Measurements from ENCODE around the gene COG5.
A peak's percentile ranks its signal among the peaks of the same experiment; 100 is the strongest.

Gene COG5

GRCh38 chr7:107563775-107564552 lies at the start of gene COG5, which contains the start of gene DUS4L:
COG5 (minus strand) TSS chr7:107563920; CDS start chr7:107563896, 24 bp downstream.
DUS4L (plus strand) TSS chr7:107563971; CDS start chr7:107567071, 3,100 bp downstream.
- H3K4me3 ChIP-seq (ENCODE audit: low read depth, low read length) = peak within 1 kb of the TSS; percentile 97
- TF ChIP-seq CTCF (IDR thresholded peaks at IDR 0.05; ENCODE audit: low read depth, low read length) = no peak

GRCh38 chr7:107613439-107613838 lies 49.7 kb upstream of the COG5 start:
- no peak overlapping the region for H3K4me3 ChIP-seq (ENCODE audit: low read depth, low read length)
- TF ChIP-seq CTCF (IDR thresholded peaks at IDR 0.05; ENCODE audit: low read depth, low read length) = no peak

GRCh38 chr7:107610323-107610722 lies 46.6 kb upstream of the COG5 start:
- H3K4me3 ChIP-seq (ENCODE audit: low read depth, low read length) = no peak overlapping the region
- TF ChIP-seq CTCF (IDR thresholded peaks at IDR 0.05; ENCODE audit: low read depth, low read length) = no peak

GRCh38 chr7:107609811-107610261 lies 46.1 kb upstream of the COG5 start:
- no peak overlapping the region for H3K4me3 ChIP-seq (ENCODE audit: low read depth, low read length)
- no peak for TF ChIP-seq CTCF (IDR thresholded peaks at IDR 0.05; ENCODE audit: low read depth, low read length)

- TF ChIP-seq CTCF (IDR thresholded peaks at IDR 0.05; ENCODE audit: low read depth, low read length) = no peak
- H3K4me3 ChIP-seq (ENCODE audit: low read depth, low read length) = no peak overlapping the region
Measured at GRCh38 chr7:107606303-107606702, 42.6 kb upstream of the COG5 start.

- no peak overlapping the region for H3K4me3 ChIP-seq (ENCODE audit: low read depth, low read length)
- TF ChIP-seq CTCF (IDR thresholded peaks at IDR 0.05; ENCODE audit: low read depth, low read length) = no peak
Measured at GRCh38 chr7:107605218-107605815, 41.6 kb upstream of the COG5 start.

- no peak overlapping the region for H3K4me3 ChIP-seq (ENCODE audit: low read depth, low read length)
- TF ChIP-seq CTCF (IDR thresholded peaks at IDR 0.05; ENCODE audit: low read depth, low read length) = no peak
Measured at GRCh38 chr7:107600816-107601215, 37.1 kb upstream of the COG5 start.
